Ovary (tissue), 3 donors: ENCODE results near the gene PHF14.

Source experiments
- CTCF ChIP-seq, 3 donors: fragments of 450-650 bp in 2 of 3; fragments of 200-600 bp in 1 of 3; IDR thresholded peaks; one replicate each; pipeline versions ENCODE4 v1.5.1 to v1.8.0; 2016 to 2022; ENCODE audit warnings: antibody characterized with exemption in 3 of 3, mild to moderate bottlenecking in 1 of 3
- EP300 ChIP-seq: sonication (generic); formaldehyde crosslinking; IDR thresholded peaks from one replicate; pipeline ENCODE4 v1.6.1; 2017; ENCODE audit warnings: antibody characterized with exemption
- donor health status: DM: no; HTN: no; CAD: no.

GRCh38 chr7:11185179-11185815, 211.6 kb downstream of the PHF14 start:
- TF ChIP-seq EP300 (no peak), CTCF (IDR thresholded peaks at IDR 0.05) (no peak)
